Keratinocyte (primary cell): Measurements from ENCODE around the gene UGT1A4. TPM values are rescaled to one million over a fixed set of nuclear protein-coding genes. Genes with fewer than 3 reads are reported as not detected.

ENCODE experiments used
- DNase-seq: peaks from one replicate; pipeline ENCODE4 v3.0.0-alpha.2; 2011; ENCODE audit warnings: low read depth, missing footprints, low spot score
- FAIRE-seq: peaks from 2 replicates; lab custom pipeline; 2011; peaks lifted over from hg19 to GRCh38; lab: Jason Lieb, UNC
- H2AFZ ChIP-seq: 2 replicates; pipeline ENCODE4 v1.6.0; 2012; ENCODE audit warnings: low read length, control low read depth, inconsistent platforms; ENCODE audit not compliant: control insufficient read depth
- H3K27ac ChIP-seq: 2 replicates; pipeline ENCODE4 v1.5.1; 2011; ENCODE audit warnings: low read length; ENCODE audit not compliant: control insufficient read depth, insufficient read depth
- H3K27me3 ChIP-seq: 3 replicates; pipeline ENCODE4 v1.6.0; 2011; ENCODE audit warnings: low read length; ENCODE audit not compliant: control insufficient read depth, insufficient read depth; ENCODE audit errors: extremely low read depth
- H3K36me3 ChIP-seq, 2 experiments: 2 replicates in 1 of 2; 3 replicates in 1 of 2; pipeline ENCODE4 v1.5.1; 2011; ENCODE audit warnings: low read length in 2 of 2, mild to moderate bottlenecking in 1 of 2; ENCODE audit not compliant: control insufficient read depth in 2 of 2, insufficient read depth in 2 of 2; ENCODE audit errors: extremely low read depth in 1 of 2
- H3K4me1 ChIP-seq: 3 replicates; pipeline ENCODE4 v1.5.1; 2011; ENCODE audit warnings: low read length; ENCODE audit not compliant: control insufficient read depth, insufficient read depth; ENCODE audit errors: extremely low read depth
- H3K4me2 ChIP-seq: 3 replicates; pipeline ENCODE4 v1.6.0; 2011; ENCODE audit warnings: low read depth, low read length; ENCODE audit not compliant: control insufficient read depth, insufficient read depth; ENCODE audit errors: extremely low read depth
- H3K4me3 ChIP-seq, 3 experiments: fragments of 200-600 bp in 1 of 3; sonication (generic) in 1 of 3; 2 replicates in 2 of 3; 3 replicates in 1 of 3; pipeline ENCODE4 v1.5.1; 2011 to 2016; ENCODE audit warnings: low read length in 3 of 3, mild to moderate bottlenecking in 3 of 3, control low read depth in 2 of 3, inconsistent platforms in 1 of 3, low read depth in 1 of 3, mixed read lengths in 1 of 3, mixed run types in 1 of 3, moderate library complexity in 1 of 3; ENCODE audit not compliant: control insufficient read depth in 2 of 3, insufficient read depth in 2 of 3; ENCODE audit errors: extremely low read depth in 1 of 3
- H3K79me2 ChIP-seq: 2 replicates; pipeline ENCODE4 v1.6.0; 2012; ENCODE audit warnings: low read length; ENCODE audit not compliant: control insufficient read depth, insufficient read depth
- H3K9ac ChIP-seq: 3 replicates; pipeline ENCODE4 v1.6.0; 2011; ENCODE audit warnings: low read length; ENCODE audit not compliant: control insufficient read depth, insufficient read depth; ENCODE audit errors: extremely low read depth
- H3K9me1 ChIP-seq: 3 replicates; pipeline ENCODE4 v1.6.0; 2011; ENCODE audit warnings: low read length; ENCODE audit not compliant: control insufficient read depth, insufficient read depth; ENCODE audit errors: extremely low read depth
- H3K9me3 ChIP-seq: 2 replicates; pipeline ENCODE4 v1.5.1; 2012; ENCODE audit warnings: low read depth, low read length; ENCODE audit not compliant: control insufficient read depth
- H4K20me1 ChIP-seq: 3 replicates; pipeline ENCODE4 v1.6.0; 2011; ENCODE audit warnings: low read length; ENCODE audit not compliant: control insufficient read depth, insufficient read depth; ENCODE audit errors: extremely low read depth
- CTCF ChIP-seq, 3 experiments: IDR thresholded peaks in 1 of 3; conservative IDR thresholded peaks in 1 of 3; optimal IDR thresholded peaks in 1 of 3; 2 replicates in 2 of 3; 3 replicates in 1 of 3; pipeline versions ENCODE3 to v1.5.1; 2011; ENCODE audit warnings: low read length in 3 of 3, mild to moderate bottlenecking in 3 of 3, moderate library complexity in 2 of 3, control low read depth in 1 of 3, inconsistent platforms in 1 of 3; ENCODE audit not compliant: insufficient read depth in 2 of 3; ENCODE audit errors: extremely low read depth in 1 of 3
- EZH2 ChIP-seq: IDR thresholded peaks from one replicate; pipeline ENCODE4 v1.6.1; 2012; ENCODE audit warnings: inconsistent platforms, mild to moderate bottlenecking, low read length, moderate library complexity
- dilution Hi-C: fragments of 300-500 bp; cut with MboI; formaldehyde crosslinking; loops from one replicate; pipeline ENCODE4 v1.7.0; 2020; ENCODE audit warnings: low sequenced_read_pairs; ENCODE audit not compliant: extremely low pct_ligation_motif_present
- polyA plus RNA-seq, 5 experiments: library from polyadenylated mRNA; depleted of rRNA in 3 of 5; stranded (reverse) in 3 of 5; stranded (forward) in 1 of 5; unstranded in 1 of 5; fragments of >200 nt; gene quantifications; 1 replicate in 1 of 5; 2 replicates in 3 of 5; 3 replicates in 1 of 5; pipeline versions ENCODE4 v1.2.1 to v1.2.3, GENCODE V29; 2011 to 2012; ENCODE audit warnings: missing spikeins in 2 of 5, low read depth in 1 of 5, low replicate concordance in 1 of 5

UGT1A4 gene
- polyA plus RNA-seq, 1 donor (not counting 4 experiments of a cell fraction or from before 2014, with no cell fraction given): 2.4 TPM

- FAIRE-seq (no peak), DNase-seq (no peak)
- Histone ChIP-seq H3K9ac (no peak overlapping the region), H3K27ac (no peak overlapping the region), H2AFZ (no peak overlapping the region), H3K79me2 (no peaks in the 10 kb centered on the region), H3K9me1 (no peaks in the 10 kb centered on the region), H4K20me1 (no peaks in the 10 kb centered on the region), H3K4me3 (no peak overlapping the region), H3K27me3 (no peaks in the 10 kb centered on the region), H3K4me1 (peaks cover 4% of the 10 kb centered on the region), H3K4me2 (no peak overlapping the region), H3K36me3 (no peaks in the 10 kb centered on the region), H3K9me3 (no peaks in the 10 kb centered on the region)
- dilution Hi-C loops: no loop called here
- no peak for TF ChIP-seq CTCF (optimal IDR thresholded peaks at IDR 0.05 in 1 of 3, IDR thresholded peaks at IDR 0.05 in 1 of 3, conservative IDR thresholded peaks at IDR 0.05 in 1 of 3; ENCODE audit: extremely low read depth in 1 of 3, insufficient read depth in 2 of 3, low read length in 3 of 3)
Observed at GRCh38 chr2:233793465-233794127, 75.1 kb downstream of the UGT1A4 start.

GRCh38 chr2:233794128-233794658 is 75.7 kb downstream of the UGT1A4 start:
- Histone ChIP-seq H3K4me1 (peaks cover 4% of the 10 kb centered on the region), H3K27ac (no peak overlapping the region), H3K9ac (no peak overlapping the region), H3K9me1 (no peaks in the 10 kb centered on the region), H4K20me1 (no peaks in the 10 kb centered on the region), H3K4me2 (no peak overlapping the region), H3K9me3 (no peaks in the 10 kb centered on the region), H3K4me3 (no peak overlapping the region), H3K79me2 (no peaks in the 10 kb centered on the region), H3K36me3 (no peaks in the 10 kb centered on the region), H3K27me3 (no peaks in the 10 kb centered on the region), H2AFZ (no peak overlapping the region)
- TF ChIP-seq CTCF (optimal IDR thresholded peaks at IDR 0.05 in 1 of 3, IDR thresholded peaks at IDR 0.05 in 1 of 3, conservative IDR thresholded peaks at IDR 0.05 in 1 of 3; ENCODE audit: extremely low read depth in 1 of 3, insufficient read depth in 2 of 3, low read length in 3 of 3) (no peak), EZH2 (no peak)
- dilution Hi-C loops: no loop called here
- DNase-seq (no peak), FAIRE-seq (no peak)
